MCF 10A (cell line): ENCODE measurements around the gene ATG12. TPM values are rescaled to one million over a fixed set of nuclear protein-coding genes. Genes with fewer than 3 reads are reported as not detected.

Experiments
- BruUV-seq: library from RNA; stranded (reverse); fragments of 400-500 nt; replicated peaks from 2 replicates; lab custom pipeline; 2021; lab: Mats Ljungman, UMichigan
- CTCF ChIA-PET: fragments of 300-600 bp; sonication (Branson Sonifier 250); formaldehyde crosslinking; extraction: SDS; loops from one replicate; lab custom pipeline; 2021; ENCODE audit warnings: antibody characterized with exemption, inconsistent platforms; lab: Yijun Ruan, JAX
- POLR2A ChIA-PET: fragments of 300-600, 350-650 bp; sonication (Branson Sonifier 250); formaldehyde crosslinking; extraction: SDS; loops from one replicate; lab custom pipeline; 2020; ENCODE audit warnings: antibody characterized with exemption, inconsistent platforms; lab: Yijun Ruan, JAX
- DNase-seq: peaks from one replicate; pipeline ENCODE4 v3.0.0-alpha.2; 2018; ENCODE audit not compliant: unreplicated experiment
- H3K27ac Mint-ChIP-seq: one replicate; pipeline ENCODE4 v1.8.0; 2022; ENCODE audit warnings: mild to moderate bottlenecking, low read depth, mixed read lengths; ENCODE audit not compliant: unreplicated experiment
- H3K27me3 Mint-ChIP-seq: one replicate; pipeline ENCODE4 v1.8.0; 2022; ENCODE audit warnings: mixed read lengths; ENCODE audit not compliant: insufficient read depth, unreplicated experiment
- H3K36me3 Mint-ChIP-seq: one replicate; pipeline ENCODE4 v1.8.0; 2022; ENCODE audit warnings: mild to moderate bottlenecking, moderate library complexity, mixed read lengths; ENCODE audit not compliant: insufficient read depth, unreplicated experiment
- H3K4me1 Mint-ChIP-seq: one replicate; pipeline ENCODE4 v1.8.0; 2022; ENCODE audit warnings: mixed read lengths; ENCODE audit not compliant: insufficient read depth, unreplicated experiment
- H3K4me3 Mint-ChIP-seq: one replicate; pipeline ENCODE4 v1.8.0; 2022; ENCODE audit warnings: mild to moderate bottlenecking, moderate library complexity, mixed read lengths; ENCODE audit not compliant: unreplicated experiment
- H3K9me3 Mint-ChIP-seq: one replicate; pipeline ENCODE4 v1.8.0; 2022; ENCODE audit warnings: mixed read lengths; ENCODE audit not compliant: unreplicated experiment
- intact Hi-C: fragments of 100-400 bp; cut with micrococcal nuclease; formaldehyde crosslinking; loops from 2 replicates; pipeline ENCODE4 v1.14.1; 2022
- total RNA-seq: library from RNA; stranded (reverse); gene quantifications from 2 replicates; pipeline ENCODE4 v1.2.3, GENCODE V29; 2022
- TF ChIP-seq, protein P1 (sequence below): fragments of 200-600 bp; IDR thresholded peaks from one replicate; pipeline ENCODE4 v1.8.0; 2022; ENCODE audit warnings: antibody characterized with exemption, mild to moderate bottlenecking; ENCODE audit not compliant: unreplicated experiment

ATG12 gene
- total RNA-seq, 1 experiment from 2014 or later = 42.6 TPM

DNA sequence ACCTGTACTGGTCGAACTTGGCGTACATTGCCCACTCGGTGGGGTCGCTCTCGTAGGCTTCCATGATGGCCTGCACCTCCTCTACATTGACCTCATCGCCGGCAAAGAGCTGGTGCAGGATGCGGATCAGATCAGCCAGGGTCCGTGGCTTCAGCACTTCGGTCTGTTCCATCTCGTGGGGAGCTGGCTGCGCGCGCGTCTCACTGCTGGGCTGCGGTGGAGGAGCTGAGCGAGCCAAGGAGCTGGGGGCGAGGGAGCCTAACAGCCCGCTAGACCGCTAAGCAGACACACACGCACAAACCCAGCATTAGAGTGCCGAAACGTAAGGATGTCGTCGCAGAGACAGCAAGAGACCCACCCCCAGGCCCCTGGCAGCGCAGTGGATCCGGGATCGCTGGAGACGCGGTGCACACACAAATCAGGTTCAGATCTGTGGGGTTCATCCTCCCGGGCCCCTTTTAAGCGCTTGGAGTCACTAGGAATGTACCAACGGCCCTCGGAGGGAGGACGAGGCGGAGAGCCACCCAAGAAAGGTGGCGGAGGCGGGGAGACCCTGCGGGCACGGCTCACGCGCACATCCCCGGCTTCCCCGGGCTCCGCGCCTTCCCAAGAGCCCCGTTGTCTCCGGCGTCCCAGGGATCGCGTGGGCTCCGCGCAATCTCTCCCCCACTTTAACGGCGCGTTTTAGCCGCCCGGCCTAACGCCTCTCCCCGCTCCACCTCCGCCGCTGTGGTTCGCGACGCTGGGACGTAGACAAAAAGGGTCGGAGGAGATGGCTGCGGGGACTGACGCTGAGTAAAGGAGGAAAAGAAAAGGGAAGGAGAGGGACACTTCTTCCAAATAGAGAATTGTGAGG, 24.9 kb downstream of the ATG12 start, which contains the start of gene CDO1:
Gene CDO1, minus strand, starts transcription at position 434 of the 856 bp plus-strand sequence. Its CDS starts 262 bp downstream, at position 172.
- BruUV-seq = no TSS peak
- Mint-ChIP-seq H3K27ac (no peak within 1 kb of the TSS), H3K27me3 (peaks cover 12% of the 10 kb centered on the region), H3K9me3 (no peaks in the 10 kb centered on the region), H3K4me3 (peak within 1 kb of the TSS; percentile 71), H3K36me3 (no peaks in the 10 kb centered on the region), H3K4me1 (no peaks in the 10 kb centered on the region)
- TF ChIP-seq, protein P1, sequence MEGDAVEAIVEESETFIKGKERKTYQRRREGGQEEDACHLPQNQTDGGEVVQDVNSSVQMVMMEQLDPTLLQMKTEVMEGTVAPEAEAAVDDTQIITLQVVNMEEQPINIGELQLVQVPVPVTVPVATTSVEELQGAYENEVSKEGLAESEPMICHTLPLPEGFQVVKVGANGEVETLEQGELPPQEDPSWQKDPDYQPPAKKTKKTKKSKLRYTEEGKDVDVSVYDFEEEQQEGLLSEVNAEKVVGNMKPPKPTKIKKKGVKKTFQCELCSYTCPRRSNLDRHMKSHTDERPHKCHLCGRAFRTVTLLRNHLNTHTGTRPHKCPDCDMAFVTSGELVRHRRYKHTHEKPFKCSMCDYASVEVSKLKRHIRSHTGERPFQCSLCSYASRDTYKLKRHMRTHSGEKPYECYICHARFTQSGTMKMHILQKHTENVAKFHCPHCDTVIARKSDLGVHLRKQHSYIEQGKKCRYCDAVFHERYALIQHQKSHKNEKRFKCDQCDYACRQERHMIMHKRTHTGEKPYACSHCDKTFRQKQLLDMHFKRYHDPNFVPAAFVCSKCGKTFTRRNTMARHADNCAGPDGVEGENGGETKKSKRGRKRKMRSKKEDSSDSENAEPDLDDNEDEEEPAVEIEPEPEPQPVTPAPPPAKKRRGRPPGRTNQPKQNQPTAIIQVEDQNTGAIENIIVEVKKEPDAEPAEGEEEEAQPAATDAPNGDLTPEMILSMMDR = no peak
- ChIA-PET POLR2A (no interaction called here), CTCF (interaction anchor here (0.6 kb wide), 1 partner anchor 15 kb away, joined by 4 read pairs; no protein-coding TSS in a partner anchor)
- peak; percentile 13 for DNase-seq
- intact Hi-C loops = no loop called here

DNA sequence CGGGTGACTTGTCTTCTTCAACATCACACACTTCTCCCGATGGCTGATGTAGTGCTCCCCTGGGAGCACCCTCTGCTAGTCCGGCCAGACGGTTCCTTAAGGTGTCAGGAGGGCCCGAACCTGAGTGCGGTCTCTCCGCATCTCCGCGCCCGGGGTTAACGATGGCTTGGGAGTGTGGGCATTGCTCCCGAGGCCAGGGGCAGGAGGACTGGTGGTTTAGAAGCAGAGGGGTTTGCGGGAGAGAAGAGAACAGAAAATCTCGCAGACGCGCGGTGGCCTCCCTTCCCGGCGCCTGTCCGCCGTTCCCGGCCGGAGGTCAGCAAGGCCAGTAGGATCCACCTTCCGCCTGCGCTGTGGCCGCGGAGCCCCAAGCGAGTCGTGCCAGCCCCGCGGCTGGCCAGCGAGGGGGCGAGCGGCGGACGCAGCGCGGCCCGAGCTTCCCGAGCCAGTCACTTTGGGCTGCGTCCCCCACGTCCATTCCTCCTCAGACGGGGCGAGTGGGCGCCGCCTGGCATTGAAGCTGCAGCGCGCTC, 25.6 kb downstream of the ATG12 start:
- peak overlapping the region; percentile 71 for H3K4me3 Mint-ChIP-seq
- intact Hi-C loops = no loop called here
- POLR2A ChIA-PET = interaction anchor here (0.7 kb wide), 1 partner anchor 11 kb away, joined by 3 read pairs; no protein-coding TSS in a partner anchor

DNA sequence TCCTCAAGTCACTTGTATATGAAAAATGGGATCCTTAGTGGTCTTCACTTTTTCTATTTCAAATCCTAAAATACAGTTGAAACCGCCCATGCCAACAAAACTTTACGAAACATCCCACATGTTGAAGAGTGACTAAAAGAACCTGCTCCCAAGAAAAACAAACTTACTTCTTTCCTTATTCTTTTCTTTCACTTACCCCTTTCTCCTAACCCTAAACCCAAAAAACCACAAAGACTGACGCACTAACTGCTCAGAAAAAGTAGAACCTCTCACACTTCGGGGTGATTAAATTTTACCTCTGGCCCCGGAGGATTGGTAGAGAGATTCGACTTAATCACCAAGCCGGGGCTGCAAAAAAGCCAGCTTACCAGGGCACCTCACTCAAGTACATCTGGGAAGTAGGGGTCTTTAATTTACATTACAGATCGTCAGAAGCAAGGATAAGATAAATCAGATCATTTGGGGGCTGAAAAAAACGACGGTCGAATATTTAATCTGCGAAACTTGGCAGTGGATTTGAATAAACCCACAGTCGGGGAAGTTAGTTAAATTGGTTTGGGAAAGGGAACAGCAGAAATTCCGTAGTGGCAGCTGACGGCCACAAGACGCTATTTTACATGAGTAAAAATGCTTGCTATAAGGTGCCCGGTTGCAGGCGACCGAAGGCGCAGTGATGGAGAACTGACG, 26.2 kb downstream of the ATG12 start:
- H3K4me3 Mint-ChIP-seq = no peak overlapping the region
- no peaks in the 10 kb centered on the region for H3K36me3 Mint-ChIP-seq
- intact Hi-C loops = no loop called here
- BruUV-seq = no TSS peak
- DNase-seq = no peak
- no peaks in the 10 kb centered on the region for H3K9me3 Mint-ChIP-seq
- ChIA-PET CTCF (interaction anchor here (1.0 kb wide), 1 partner anchor 25 kb away, joined by 4 read pairs; no protein-coding TSS in a partner anchor), POLR2A (interaction anchor here (0.7 kb wide), 1 partner anchor 10 kb away, joined by 3 read pairs; no protein-coding TSS in a partner anchor)
- H3K27ac Mint-ChIP-seq = no peak overlapping the region
- TF ChIP-seq, protein P1 = no peak
- H3K27me3 Mint-ChIP-seq = peaks cover 12% of the 10 kb centered on the region
- H3K4me1 Mint-ChIP-seq = no peaks in the 10 kb centered on the region

More for the DNA sequence above, 25.6 kb downstream of the ATG12 start:
- no peak for DNase-seq
- H3K27ac Mint-ChIP-seq = no peak overlapping the region
- no TSS peak for BruUV-seq
- H3K27me3 Mint-ChIP-seq = peaks cover 12% of the 10 kb centered on the region
- CTCF ChIA-PET = interaction anchor here (0.6 to 1.0 kb wide), 2 partner anchors 16 to 24 kb away, joined by 4 read pairs; no protein-coding TSS in a partner anchor
- TF ChIP-seq, protein P1 = no peak
- H3K36me3 Mint-ChIP-seq = no peaks in the 10 kb centered on the region
- H3K9me3 Mint-ChIP-seq = no peaks in the 10 kb centered on the region
- H3K4me1 Mint-ChIP-seq = no peaks in the 10 kb centered on the region
